HG02759 (cell line): ENCODE measurements around the gene TOR2A.
"Not testable (repeated sequence)": the region's sequence is repeated elsewhere in the genome, so short reads cannot be mapped to it uniquely, and the experiment has no call there.

Experiments
- ATAC-seq: cut with Tn5 transposase; IDR thresholded peaks from one replicate; pipeline ENCODE4 v1.9.1; 2021; ENCODE audit warnings: mild to moderate bottlenecking, moderate library complexity; ENCODE audit not compliant: unreplicated experiment

The TOR2A gene

DNA sequence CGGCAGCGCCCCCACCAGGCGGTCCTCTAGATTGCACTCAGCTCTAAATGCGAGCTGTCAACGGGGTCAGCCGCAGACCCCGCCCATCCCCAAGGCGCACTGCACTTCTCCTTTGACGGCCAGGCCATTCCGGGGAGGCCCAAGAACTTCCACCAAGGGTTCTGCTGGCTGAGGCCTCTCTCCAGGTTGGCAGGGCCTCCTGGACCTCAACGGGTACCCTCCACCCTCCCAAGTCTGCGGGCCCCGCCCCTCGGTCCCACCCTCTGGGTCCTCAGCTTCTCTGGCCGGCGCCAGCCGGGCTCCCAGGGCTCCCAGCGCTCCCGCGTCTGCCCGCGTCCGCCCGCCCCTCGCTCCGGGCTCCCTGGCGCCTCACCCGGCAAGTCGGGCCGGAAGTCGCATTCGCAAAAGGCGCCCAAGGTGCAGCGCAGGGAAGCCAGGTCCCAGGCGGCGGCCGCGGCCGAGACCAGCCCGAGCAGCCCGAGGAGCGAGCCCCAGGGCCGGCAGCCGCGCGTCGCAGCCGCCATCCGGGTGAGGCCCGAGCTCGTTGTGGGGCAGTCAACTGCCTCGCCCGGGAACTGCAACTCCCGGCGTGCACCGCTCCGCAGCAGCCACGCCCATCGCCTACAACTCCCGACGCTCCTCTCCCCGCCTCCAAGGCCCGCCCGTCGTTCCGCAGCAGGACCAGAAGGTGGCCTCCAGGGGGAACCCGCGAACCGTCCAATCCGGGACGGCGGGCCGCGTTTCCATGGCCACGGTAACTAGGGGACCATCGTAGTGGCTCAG lies at the start of gene TOR2A:
Gene TOR2A (minus strand): TSS at position 548 of the 783 bp plus-strand sequence. CDS start 24 bp downstream, at position 524.
- ATAC-seq, result peak; percentile 84

GRCh38 chr9:127783111-127784008 lies 48.3 kb upstream of the TOR2A start:
- no peak for ATAC-seq

DNA sequence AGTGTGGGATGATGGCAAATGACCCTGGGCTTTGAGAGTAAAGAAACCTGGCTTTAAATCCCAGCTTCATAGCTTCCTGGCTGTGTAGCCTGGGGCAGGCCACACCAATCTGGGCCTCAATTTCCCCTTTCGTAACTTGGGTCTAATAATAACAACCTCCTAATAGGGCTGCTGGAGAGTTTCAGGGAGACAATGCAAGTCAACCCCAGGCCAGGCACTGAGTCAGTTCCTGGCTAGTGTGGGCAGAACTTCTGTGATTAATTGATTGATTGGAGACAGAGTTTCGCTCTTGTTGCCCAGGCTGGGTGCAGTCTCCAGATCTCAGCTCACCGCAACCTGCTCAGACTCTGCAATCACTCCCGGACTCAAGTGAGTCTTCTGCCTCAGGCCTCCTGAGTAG lies 46.7 kb upstream of the TOR2A start:
- ATAC-seq, result no peak

DNA sequence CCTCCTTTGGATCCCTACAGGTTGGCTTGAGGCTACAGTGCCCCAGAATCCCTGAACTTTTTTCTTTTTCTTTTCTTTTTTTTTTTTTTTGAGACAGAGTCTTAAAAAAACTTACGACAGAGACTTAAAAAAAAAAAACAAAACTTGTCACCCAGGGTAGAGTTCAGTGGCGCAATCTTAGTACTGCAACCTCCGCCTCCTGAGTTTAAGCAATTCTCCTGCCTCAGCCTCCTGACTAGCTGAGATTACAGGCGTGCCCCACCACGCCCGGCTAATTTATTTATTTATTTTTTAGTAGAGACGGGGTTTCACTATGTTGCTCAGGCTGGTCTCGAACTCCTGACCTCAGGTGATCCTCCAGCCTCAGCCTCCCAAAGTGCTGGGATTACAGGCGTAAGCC lies 45.8 kb upstream of the TOR2A start:
- not testable (repeated sequence) for ATAC-seq

GRCh38 chr9:127780126-127780885 lies 45.2 kb upstream of the TOR2A start:
- ATAC-seq, result no peak

DNA sequence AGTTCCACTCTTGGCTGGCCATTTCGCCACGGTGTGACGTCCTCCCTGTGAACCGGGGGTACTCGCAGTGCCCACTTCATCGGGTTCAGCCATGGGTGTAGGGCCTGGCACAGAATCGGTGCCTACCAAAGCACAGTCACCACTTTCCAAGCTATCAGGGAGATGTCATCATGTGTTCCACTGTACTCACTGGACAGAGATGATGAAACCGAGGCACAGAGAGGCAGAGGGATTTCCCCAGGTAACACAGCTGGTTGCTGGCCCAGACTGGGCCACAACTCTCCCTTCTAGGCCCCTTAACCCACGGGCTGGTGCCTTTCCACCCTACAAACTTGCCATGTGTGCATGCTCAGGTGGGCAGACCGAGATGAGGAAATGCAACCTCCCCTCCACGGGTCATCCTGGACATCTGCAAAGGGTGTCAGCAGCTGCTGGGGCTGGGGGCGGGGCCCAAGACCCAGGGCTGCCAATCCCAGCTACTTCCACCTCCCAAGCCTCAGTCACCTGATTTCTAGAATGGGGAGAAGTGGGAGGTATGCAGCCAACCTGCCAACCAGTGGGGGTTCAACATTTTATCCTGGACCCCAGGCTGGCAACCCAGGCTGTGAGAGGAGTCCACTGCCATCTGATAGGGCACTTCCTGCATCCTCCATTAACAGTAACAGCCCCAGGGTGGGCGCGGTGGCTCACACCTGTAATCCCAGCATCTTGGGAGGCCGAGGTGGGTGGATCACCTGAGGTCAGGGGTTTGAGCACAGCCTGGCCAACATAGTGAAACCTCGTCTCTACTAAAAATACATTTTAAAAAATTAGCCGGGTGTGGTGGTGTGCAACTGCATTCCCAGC lies 44.3 kb upstream of the TOR2A start:
- peak; percentile 49 for ATAC-seq

- ATAC-seq, result peak; percentile 48
Observed at GRCh38 chr9:127778280-127779135, 43.4 kb upstream of the TOR2A start, which contains the start of gene SH2D3C. Gene SH2D3C, minus strand, starts transcription at chr9:127778666. Its CDS starts 39 bp downstream, at chr9:127778627.

GRCh38 chr9:127777368-127777980 lies 42.4 kb upstream of the TOR2A start:
- ATAC-seq, result no peak

DNA sequence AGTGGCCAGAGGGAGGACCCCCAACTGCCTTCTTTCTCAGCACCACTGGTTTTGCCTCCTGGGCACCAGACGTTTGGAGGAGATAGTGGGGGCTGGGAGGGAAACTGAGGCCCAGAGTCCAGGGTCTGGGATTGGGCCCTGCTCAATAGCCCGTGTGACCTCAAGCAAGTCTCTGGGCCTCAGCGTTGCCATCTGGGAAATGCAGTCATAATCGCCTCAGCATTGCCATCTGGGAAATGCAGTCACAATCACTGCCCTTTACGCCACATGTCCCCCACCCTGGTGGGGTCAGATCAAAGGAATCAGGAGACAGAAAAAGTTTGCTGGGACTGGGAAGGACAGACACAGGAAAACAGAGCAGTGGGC lies 41.8 kb upstream of the TOR2A start:
- ATAC-seq, result no peak

- no peak for ATAC-seq
Observed at GRCh38 chr9:127776195-127776923, 41.3 kb upstream of the TOR2A start.

DNA sequence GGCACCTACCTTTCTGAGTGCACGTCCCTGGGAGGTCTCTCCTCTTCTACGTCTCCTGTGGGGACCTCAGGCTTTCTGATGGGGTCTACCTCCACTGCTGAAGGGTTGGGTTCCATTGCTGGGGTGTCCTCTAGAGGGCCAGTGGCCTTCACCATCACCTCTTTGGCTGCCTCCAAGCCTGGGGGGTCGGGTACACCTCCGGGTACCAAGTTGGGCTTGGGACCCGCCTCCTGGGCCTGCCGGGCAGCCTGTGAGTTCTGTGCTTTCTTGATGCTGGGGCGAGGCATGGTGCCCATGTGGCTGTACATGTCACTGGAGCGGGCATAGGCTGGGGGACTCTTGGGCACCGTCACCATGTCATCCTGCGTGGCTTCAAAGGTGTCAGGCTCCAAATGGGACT lies 38.9 kb upstream of the TOR2A start:
- no peak for ATAC-seq

DNA sequence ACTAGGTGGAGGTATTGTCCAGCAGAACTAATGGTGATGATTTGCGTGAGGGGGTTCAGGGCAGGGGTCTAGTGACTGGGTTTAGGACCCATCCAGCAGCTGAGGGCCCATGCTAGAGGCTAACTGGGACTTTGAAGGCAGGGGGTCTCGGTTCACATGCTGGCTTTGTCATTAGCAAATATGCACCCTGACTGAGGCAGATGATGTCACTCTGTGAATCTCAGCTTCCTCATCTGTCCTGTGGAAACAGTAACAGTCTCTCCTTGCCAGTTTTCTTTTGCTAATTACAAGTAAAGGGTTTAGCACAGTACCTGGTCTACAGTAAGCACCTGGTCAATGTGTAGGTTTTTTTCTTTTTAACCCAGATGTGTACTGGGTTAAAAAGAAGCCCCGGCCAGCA lies 38.2 kb upstream of the TOR2A start:
- no peak for ATAC-seq

DNA sequence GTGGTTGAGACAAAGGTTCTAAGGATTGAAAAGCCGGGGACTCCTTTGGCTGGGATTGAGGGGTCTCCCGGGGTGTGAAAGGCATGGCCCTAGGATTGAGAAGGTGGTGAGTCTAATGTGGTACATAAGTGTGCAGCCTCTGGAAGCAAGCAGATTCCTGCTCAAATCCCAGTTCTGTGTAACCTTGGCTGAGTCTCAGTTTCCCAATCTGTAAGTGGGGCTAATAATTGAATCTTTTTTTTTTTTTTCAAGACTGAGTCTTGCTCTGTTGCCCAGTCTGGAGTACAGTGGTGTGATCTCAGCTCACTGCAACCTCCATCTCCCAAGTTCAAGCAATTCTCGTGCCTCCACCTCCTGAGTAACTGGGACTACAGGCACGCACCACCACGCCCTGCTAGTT lies 37.5 kb upstream of the TOR2A start:
- no peak for ATAC-seq

DNA sequence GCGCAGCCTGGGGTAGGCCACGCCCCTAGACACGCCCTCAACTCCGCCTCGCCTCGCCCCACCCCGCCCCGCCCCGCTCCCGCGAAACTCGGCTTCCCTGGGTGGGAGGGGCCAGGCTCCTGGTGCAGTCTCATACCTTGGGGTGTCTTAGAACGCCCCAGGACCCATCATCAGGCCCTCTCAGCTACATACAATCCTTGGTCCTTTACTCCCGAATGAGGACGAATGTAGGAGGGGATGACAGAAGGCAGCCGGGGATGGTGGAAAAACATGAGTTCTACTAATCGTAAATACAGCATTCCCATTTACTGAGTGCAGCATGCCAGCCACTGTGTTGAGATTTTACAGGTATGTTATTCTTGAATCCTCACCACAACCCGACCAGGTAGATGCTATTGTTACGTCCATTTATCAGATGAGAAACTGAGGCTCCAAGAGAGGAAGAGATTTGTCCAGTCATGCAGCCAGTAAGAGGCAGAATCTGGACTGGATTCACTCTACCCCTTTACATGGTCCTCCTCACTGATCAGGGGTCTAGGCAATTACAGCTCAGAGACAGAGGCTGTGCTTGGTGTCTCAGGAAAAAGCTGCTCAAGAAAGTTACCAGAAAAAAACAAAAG lies 36.6 kb upstream of the TOR2A start:
- ATAC-seq, result no peak

DNA sequence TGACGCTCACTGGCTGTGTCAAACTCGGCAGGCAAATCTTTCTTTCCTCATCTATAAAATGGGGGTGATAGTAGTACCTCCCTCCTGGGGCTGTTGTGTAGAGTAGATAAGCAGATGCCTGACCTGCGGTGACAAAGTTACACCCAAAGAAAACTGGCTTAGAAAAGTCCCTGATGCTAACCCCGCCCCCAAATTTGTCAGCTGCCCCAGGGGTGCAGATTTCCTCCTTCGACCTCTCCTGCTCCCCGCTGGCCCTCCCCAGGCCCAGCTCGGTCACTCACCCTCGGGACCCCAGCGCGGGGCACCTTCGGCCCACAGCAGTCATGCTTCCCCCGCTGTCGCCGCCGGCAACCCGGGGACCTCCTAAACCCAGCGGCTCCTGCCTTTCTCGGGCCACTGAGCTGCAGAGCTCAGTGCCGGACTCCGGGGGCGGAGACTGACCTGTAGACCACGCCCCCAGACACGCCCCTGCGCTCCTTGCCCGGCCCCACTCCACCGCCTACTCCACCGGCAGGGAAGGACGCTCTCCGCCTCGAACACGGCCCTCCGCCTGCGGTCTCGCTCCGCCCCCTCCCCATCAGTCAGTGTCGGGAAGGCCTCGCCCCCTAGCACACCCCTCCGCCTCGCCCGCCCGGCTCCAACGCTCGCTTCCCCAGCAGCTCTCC lies 35.9 kb upstream of the TOR2A start:
- peak; percentile 89 for ATAC-seq

GRCh38 chr9:127770583-127770904 lies 35.5 kb upstream of the TOR2A start:
- no peak for ATAC-seq

- ATAC-seq, result no peak
Observed at GRCh38 chr9:127769929-127770582, 35.0 kb upstream of the TOR2A start.
